Choroid plexus epithelial cell (primary cell): ENCODE measurements around the gene ZFYVE28.

Experiments
- DNase-seq: peaks from one replicate; pipeline ENCODE4 v3.0.0-alpha.2; 2010; ENCODE audit warnings: low read depth
- H3K4me3 ChIP-seq: 2 replicates; pipeline ENCODE4 v1.5.1; 2011; ENCODE audit warnings: low read depth, mild to moderate bottlenecking, control low read depth, low read length, moderate library complexity
- CTCF ChIP-seq: conservative IDR thresholded peaks from 2 replicates; pipeline ENCODE4 v1.5.1; 2011; ENCODE audit warnings: low read depth, mild to moderate bottlenecking, control low read depth, inconsistent platforms, low read length, moderate library complexity

ZFYVE28 gene

GRCh38 chr4:2304877-2305561, 113.4 kb downstream of the ZFYVE28 start:
- DNase-seq: no peak
- H3K4me3 ChIP-seq: no peak overlapping the region
- no peak for TF ChIP-seq CTCF

GRCh38 chr4:2304321-2304876, 114.0 kb downstream of the ZFYVE28 start:
- TF ChIP-seq CTCF: no peak
- no peak overlapping the region for H3K4me3 ChIP-seq

GRCh38 chr4:2303686-2304320, 114.6 kb downstream of the ZFYVE28 start:
- TF ChIP-seq CTCF: no peak
- no peak overlapping the region for H3K4me3 ChIP-seq
- DNase-seq: no peak

More at GRCh38 chr4:2304321-2304876, 114.0 kb downstream of the ZFYVE28 start:
- DNase-seq: no peak

GRCh38 chr4:2303121-2303685, 115.2 kb downstream of the ZFYVE28 start:
- no peak for DNase-seq
- TF ChIP-seq CTCF: no peak
- no peak overlapping the region for H3K4me3 ChIP-seq

GRCh38 chr4:2302387-2303119, 115.9 kb downstream of the ZFYVE28 start:
- no peak for TF ChIP-seq CTCF
- H3K4me3 ChIP-seq: no peak overlapping the region
- no peak for DNase-seq

GRCh38 chr4:2301806-2302205, 116.6 kb downstream of the ZFYVE28 start:
- no peak for DNase-seq
- TF ChIP-seq CTCF: no peak
- H3K4me3 ChIP-seq: no peak overlapping the region
